Renal cortex interstitium (tissue), 15 donors: ENCODE results near the gene DNAH6. TPM values are rescaled to one million over a fixed set of nuclear protein-coding genes. Genes with fewer than 3 reads are reported as not detected.
"Not testable (repeated sequence)": the region's sequence is repeated elsewhere in the genome, so short reads cannot be mapped to it uniquely, and the experiment has no call there.

Source experiments
- DNase-seq, 11 donors: peaks; one replicate each; pipeline ENCODE4 v3.0.0-alpha.2; 2013; ENCODE audit warnings: low read depth in 9 of 11, low spot score in 4 of 11; ENCODE audit errors: extremely low read depth in 1 of 11
- long read RNA-seq, 16 experiments: transcript quantifications; one replicate each; lab custom pipeline, GENCODE V29; 2026
- polyA plus RNA-seq, 3 donors: library from polyadenylated mRNA; unstranded; fragments of 120-200 nt; gene quantifications; one replicate each; pipeline ENCODE4 v1.2.1, GENCODE V29; 2013; ENCODE audit not compliant: insufficient read length in 3 of 3

Gene DNAH6
- polyA plus RNA-seq = 1 to 10 TPM; 1.0 to 2.6 (median 1.9) TPM
- long read RNA-seq, donor 1 = 0 reads
- long read RNA-seq, donor 2 = 0 reads
- long read RNA-seq, donor 3 = 0 reads
- long read RNA-seq, donor 4 = 0 reads
- long read RNA-seq, donor 5 = 0 reads
- long read RNA-seq, donor 6 = 0 reads
- long read RNA-seq, donor 7 = 0 reads
- long read RNA-seq, donor 8 = 0 reads
- long read RNA-seq, donor 9 = 0 reads
- long read RNA-seq, donor 10 = 0 reads
- long read RNA-seq, donor 11 = 0 reads
- long read RNA-seq, donor 12 = 0 reads
- long read RNA-seq, donor 13 = 0 reads
- long read RNA-seq, donor 14 = 0 reads
- long read RNA-seq, donor 15 = 0 reads
- long read RNA-seq, donor 16 = 0 reads

DNA sequence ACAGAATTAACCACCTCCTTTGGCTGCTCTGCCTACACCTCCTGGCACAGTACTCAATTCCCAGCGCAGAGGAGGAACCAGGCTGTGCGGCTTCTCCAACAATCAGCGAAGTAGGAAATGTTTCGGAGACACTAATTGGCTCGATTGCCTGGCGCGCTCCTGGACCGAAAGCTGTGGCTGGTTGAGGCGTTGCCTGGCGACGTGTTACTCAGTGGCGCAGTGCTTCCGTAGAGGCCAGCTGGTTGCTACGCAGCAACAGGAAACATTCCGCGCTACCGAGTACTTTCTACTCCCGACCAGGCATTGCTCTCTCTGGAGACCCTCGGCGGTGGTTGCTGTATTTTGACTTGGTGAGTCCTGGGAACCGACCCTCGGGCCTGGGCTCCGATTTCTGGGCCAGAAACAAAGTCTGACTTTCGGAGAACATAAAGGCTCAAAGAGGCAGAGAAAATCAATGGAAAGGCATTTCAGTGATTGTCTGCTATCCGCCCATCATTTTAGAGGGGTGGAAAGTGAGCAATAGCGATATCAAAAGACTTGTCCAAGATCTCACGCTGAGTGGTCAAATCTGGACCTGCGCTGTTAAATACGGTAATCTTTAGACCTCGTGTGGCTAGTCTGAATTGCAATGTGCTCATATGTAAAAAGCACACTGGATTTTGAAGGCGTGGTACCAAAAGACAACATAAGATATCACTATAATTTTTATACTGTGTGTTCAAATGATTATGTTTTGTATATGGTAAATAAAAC lies at the start of gene DNAH6:
DNAH6 (plus strand) TSS at position 265 of the 753 bp plus-strand sequence. CDS start 1,329 bp downstream, outside the sequence.
- DNase-seq = peak; percentile 77 to 96 (median 88)

- no peak for DNase-seq
These were observed 48.9 kb upstream of the DNAH6 start for GRCh38 chr2:84467389-84467788.

GRCh38 chr2:84472423-84472822 lies 43.9 kb upstream of the DNAH6 start:
- DNase-seq = not testable (repeated sequence)

DNA sequence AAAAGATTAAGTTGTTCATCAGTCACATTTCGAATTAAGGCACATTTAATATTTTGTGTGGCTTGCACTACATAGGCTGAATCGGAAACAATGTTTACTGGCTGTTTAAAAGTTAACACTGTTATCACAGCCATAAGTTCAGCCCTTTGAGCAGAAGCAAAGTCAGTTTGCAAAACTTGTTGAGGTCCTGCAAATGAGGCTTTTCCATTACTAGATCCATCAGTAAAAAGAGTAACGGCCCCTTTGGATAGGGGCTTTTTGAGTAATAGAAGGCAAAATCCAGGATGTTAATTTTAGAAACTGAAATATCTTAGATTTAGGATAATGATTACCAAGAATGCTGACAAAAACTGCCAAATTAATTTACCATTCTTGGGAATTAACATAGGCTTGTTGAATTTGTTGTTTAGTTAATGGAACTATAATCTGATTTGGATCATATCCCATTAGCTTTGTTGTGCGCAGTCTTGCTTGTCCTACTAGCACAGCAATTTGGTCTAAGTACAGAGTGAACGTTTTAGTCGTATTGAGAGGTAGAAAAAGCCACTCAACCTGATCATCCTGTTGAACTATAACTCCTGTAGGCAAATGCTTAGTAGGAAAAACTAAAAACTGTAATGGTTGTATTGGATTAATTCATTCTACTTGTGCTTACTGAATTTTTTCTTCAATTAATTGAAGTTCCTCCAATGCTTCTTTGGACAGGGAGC lies 43.3 kb upstream of the DNAH6 start:
- peak in 1 of 11 donors; percentile 29 for DNase-seq

DNA sequence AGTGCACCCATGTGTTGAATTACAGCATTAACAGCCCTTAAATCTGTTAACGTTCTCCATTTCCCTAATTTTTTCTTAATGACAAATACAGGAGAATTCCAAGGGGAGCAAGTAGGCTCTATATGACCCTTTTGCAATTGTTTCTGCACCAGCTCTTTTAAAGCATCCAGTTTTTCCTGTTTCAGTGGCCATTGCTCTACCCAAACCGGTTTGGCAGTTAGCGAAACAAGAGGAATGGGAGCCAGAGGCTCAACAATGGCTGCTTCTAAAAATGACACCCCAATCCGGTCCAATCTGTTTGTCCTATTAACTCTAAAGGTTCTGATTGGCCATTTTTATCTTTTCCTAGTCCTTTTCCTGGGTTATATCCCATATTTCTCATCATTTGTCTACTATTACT lies 42.1 kb upstream of the DNAH6 start:
- peak in 4 of 11 donors; percentile 24 to 56 (median 47) for DNase-seq

- no peak for DNase-seq
These were observed 38.4 kb upstream of the DNAH6 start for GRCh38 chr2:84477886-84478285.

- DNase-seq = no peak
These were observed 37.4 kb upstream of the DNAH6 start for GRCh38 chr2:84478867-84479266.

- no peak for DNase-seq
These were observed 34.6 kb upstream of the DNAH6 start for GRCh38 chr2:84481702-84482101.

- no peak for DNase-seq
These were observed 33.7 kb upstream of the DNAH6 start for GRCh38 chr2:84482603-84483002.

DNA sequence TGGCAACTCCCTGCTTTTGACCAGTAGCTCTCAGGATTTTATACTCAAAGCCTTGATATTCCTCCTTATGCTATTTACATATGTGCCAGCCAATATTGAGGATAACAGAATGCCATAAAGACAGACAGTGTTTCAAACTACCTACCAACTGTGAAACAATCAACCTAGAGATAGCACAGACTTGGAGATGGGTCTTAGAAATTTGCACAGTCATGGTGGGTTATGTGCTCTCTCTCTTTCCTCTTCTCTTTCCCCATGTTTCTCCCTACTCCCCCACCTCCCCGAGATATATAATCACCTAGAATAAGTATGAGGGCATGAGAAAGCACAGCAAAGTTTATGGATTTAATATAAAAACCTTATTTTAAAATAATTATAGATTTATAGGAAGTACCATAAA lies 33.0 kb upstream of the DNAH6 start:
- no peak for DNase-seq

DNA sequence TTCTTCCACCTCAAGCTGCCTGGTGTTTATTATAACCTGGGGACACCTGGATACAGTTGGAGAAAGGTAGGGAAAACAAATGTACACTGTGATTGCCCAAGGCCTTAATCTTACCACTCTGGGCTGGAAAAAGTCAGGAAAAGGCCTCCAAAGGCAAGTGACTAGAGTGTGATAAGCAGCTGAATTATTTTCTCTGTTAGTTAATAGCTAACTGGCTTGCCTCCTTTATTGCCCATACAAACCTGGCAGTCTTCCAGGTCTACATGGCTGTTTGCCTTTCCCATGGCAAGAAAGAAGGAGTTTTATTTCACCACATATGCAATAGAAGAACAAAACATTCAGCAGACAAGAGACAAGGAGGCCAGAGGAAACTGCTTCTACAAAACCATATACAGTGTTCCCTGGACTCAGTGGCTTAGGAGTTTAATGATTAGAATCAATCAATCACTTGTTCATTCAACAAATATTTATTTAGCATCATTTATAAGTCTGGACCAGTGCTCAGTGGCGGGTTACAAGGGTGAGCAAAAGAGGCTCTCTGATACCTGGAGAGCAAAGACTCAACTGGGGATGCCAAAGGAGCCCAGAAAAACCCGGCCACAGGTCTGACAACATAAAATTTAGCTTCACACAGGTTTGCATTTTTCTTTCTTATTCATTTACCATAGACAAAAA lies 29.7 kb upstream of the DNAH6 start:
- peak in 10 of 11 donors; percentile 28 to 78 (median 47) for DNase-seq

DNA sequence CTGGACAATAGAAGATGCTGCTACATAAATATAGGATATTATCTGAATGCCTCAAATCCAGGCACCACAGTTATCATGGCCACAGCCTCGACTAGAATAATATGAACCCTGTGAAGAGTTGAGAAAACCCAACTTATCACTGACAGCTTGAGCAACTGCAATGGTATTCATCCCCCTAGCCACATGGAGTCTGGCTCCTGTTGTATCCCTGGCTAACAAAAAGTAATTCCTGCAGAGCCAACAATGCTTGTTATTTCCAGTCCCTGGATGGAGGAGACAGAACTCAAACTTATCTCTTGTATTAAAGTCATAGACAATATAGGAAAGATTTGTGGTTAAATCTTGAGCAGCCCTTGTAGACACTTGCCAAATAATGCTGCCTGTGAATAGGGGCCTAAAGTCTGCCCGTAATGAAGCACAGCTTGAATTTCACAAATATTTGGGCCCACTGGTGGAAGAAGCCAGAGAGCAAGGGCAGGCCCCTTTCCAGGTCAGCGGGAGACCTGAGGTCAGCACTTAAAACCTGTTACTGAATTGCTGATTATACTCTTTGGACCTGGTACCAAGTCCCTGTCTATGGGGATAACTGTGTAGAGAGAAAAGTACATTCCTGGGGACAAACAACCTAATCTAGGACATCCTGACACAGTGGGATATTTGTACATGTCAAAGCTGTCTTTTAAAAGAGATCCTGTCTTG lies 28.9 kb upstream of the DNAH6 start:
- no peak for DNase-seq

DNA sequence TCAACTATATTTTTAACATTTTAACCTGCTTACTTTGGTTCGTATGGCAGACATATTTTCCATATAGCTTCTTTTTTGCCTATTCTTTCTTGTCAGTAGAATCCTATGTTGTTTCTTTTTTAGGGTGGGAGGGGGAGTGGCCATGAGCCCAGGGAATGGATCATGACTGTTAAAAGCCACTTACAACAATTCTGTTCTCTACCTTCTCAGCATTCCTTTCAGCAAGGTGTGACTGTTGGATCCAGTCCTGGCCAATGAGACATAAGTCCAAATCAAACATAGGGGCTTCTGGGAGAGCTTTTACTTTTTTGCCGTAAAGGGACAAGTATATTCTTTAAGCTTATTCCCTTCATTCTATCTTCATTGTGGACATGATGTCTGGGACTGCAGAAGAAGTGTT lies 25.0 kb upstream of the DNAH6 start:
- DNase-seq = no peak

- DNase-seq = no peak
These were observed 24.6 kb upstream of the DNAH6 start for GRCh38 chr2:84491741-84492140.

- no peak for DNase-seq
These were observed 23.7 kb upstream of the DNAH6 start for GRCh38 chr2:84492571-84492970.

GRCh38 chr2:84493514-84493913 lies 22.8 kb upstream of the DNAH6 start:
- DNase-seq = no peak

DNA sequence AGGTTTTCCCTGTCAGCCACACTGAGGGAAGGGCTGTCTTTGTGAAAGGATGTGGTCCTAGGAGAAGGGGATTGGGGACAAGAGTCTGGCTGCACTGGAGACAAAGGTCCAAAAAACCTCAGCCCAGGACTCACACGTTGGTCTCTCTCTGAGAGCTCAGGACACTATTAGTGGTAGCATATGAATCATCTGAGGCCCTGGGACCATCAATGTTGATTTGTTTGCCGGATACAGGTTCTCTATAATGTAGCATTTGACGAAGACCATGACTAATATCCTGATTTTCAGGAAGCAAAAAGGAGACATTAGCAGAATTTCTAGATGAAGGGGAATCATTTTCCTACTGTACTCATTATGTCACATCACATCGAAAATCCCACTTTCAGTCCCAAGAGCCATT lies 22.2 kb upstream of the DNAH6 start:
- DNase-seq = no peak

GRCh38 chr2:84495539-84496146 lies 20.7 kb upstream of the DNAH6 start:
- DNase-seq = peak in 9 of 11 donors; percentile 45 to 66 (median 50)
